Colonic mucosa (tissue), 4 donors: ENCODE results near the gene RAB3C. TPM values are rescaled to one million over a fixed set of nuclear protein-coding genes. Genes with fewer than 3 reads are reported as not detected.
"Not testable (repeated sequence)": the region's sequence is repeated elsewhere in the genome, so short reads cannot be mapped to it uniquely, and the experiment has no call there.

ENCODE experiments used
- DNase-seq: peaks from one replicate; pipeline ENCODE4 v3.0.0-alpha.2; 2020
- H3K27ac ChIP-seq: fragments of 200-600 bp; one replicate; pipeline ENCODE4 v1.8.0; 2021
- H3K27me3 ChIP-seq: fragments of 200-600 bp; one replicate; pipeline ENCODE4 v1.8.0; 2021
- H3K36me3 ChIP-seq: fragments of 200-600 bp; one replicate; pipeline ENCODE4 v1.8.0; 2021
- H3K4me1 ChIP-seq: fragments of 200-600 bp; one replicate; pipeline ENCODE4 v1.8.0; 2021; ENCODE audit warnings: mild to moderate bottlenecking
- H3K4me3 ChIP-seq: fragments of 200-600 bp; one replicate; pipeline ENCODE4 v1.8.0; 2021
- H3K9ac ChIP-seq, 2 donors: one replicate each; pipeline ENCODE4 v1.7.0; 2013; ENCODE audit warnings: control low read depth in 2 of 2, low read depth in 2 of 2, low read length in 2 of 2
- H3K9me3 ChIP-seq: fragments of 200-600 bp; one replicate; pipeline ENCODE4 v1.8.0; 2021
- CTCF ChIP-seq: fragments of 200-600 bp; IDR thresholded peaks from one replicate; pipeline ENCODE4 v1.8.0; 2022; ENCODE audit warnings: antibody characterized with exemption, mild to moderate bottlenecking
- intact Hi-C: fragments of 100-400 bp; cut with DNase I; formaldehyde crosslinking; loops from one replicate; pipeline ENCODE4 v1.14.1; 2022
- total RNA-seq, 2 donors: library from RNA; stranded (reverse); fragmentation: NEBNext Ultra II Directional in 1 of 2; extraction: Animal tissue kit (Norgen Biotek cat#: 25700) in 1 of 2; gene quantifications; one replicate each; pipeline ENCODE4 v1.2.1, GENCODE V29; 2021
- donor health status: healthy.
- donor health status: DM: no; HTN: no; CAD: no.
- donor health status: DM: no; HTN: no; CAD: no.

The RAB3C gene
- total RNA-seq, 2 donors from 2014 or later, result 1.1 to 1.2 TPM

- H3K4me3 ChIP-seq, result no peak overlapping the region
- H3K27me3 ChIP-seq, result no peaks in the 10 kb centered on the region
- no peak for DNase-seq
- intact Hi-C loops, result no loop called here
- H3K27ac ChIP-seq, result no peak overlapping the region
- no peak overlapping the region for H3K9ac ChIP-seq
- no peaks in the 10 kb centered on the region for H3K36me3 ChIP-seq
- no peaks in the 10 kb centered on the region for H3K4me1 ChIP-seq
- H3K9me3 ChIP-seq, result no peaks in the 10 kb centered on the region
- no peak for TF ChIP-seq CTCF
Measured at GRCh38 chr5:58706736-58707135, 123.9 kb downstream of the RAB3C start.

- intact Hi-C loops, result no loop called here
- H3K4me1 ChIP-seq, result no peaks in the 10 kb centered on the region
- no peak for DNase-seq
- no peak overlapping the region for H3K4me3 ChIP-seq
- H3K36me3 ChIP-seq, result no peaks in the 10 kb centered on the region
- no peak overlapping the region for H3K9ac ChIP-seq
- H3K9me3 ChIP-seq, result no peaks in the 10 kb centered on the region
- TF ChIP-seq CTCF, result no peak
- H3K27me3 ChIP-seq, result no peaks in the 10 kb centered on the region
- H3K27ac ChIP-seq, result no peak overlapping the region
Measured at GRCh38 chr5:58708456-58708855, 125.6 kb downstream of the RAB3C start.

- intact Hi-C loops, result not testable (repeated sequence)
Measured at GRCh38 chr5:58710425-58710824, 127.5 kb downstream of the RAB3C start.

GRCh38 chr5:58710871-58711270, 128.0 kb downstream of the RAB3C start:
- no peak for DNase-seq
- H3K4me3 ChIP-seq, result no peak overlapping the region
- H3K36me3 ChIP-seq, result no peaks in the 10 kb centered on the region
- H3K4me1 ChIP-seq, result no peaks in the 10 kb centered on the region
- intact Hi-C loops, result no loop called here
- no peaks in the 10 kb centered on the region for H3K9me3 ChIP-seq
- no peak for TF ChIP-seq CTCF
- H3K9ac ChIP-seq, result no peak overlapping the region
- H3K27me3 ChIP-seq, result no peaks in the 10 kb centered on the region
- H3K27ac ChIP-seq, result no peak overlapping the region

More at GRCh38 chr5:58710425-58710824, 127.5 kb downstream of the RAB3C start:
- not testable (repeated sequence) for H3K27ac ChIP-seq, H3K36me3 ChIP-seq, DNase-seq, H3K27me3 ChIP-seq, H3K9ac ChIP-seq, H3K4me3 ChIP-seq, H3K9me3 ChIP-seq, H3K4me1 ChIP-seq

- DNase-seq, result no peak
- H3K9me3 ChIP-seq, result no peaks in the 10 kb centered on the region
- H3K4me1 ChIP-seq, result no peaks in the 10 kb centered on the region
- no peak overlapping the region for H3K4me3 ChIP-seq
- no peak overlapping the region for H3K27ac ChIP-seq
- TF ChIP-seq CTCF, result no peak
- H3K9ac ChIP-seq, result no peak overlapping the region
- H3K36me3 ChIP-seq, result no peaks in the 10 kb centered on the region
- intact Hi-C loops, result no loop called here
- H3K27me3 ChIP-seq, result no peaks in the 10 kb centered on the region
Measured at GRCh38 chr5:58711965-58712364, 129.1 kb downstream of the RAB3C start.

GRCh38 chr5:58714046-58714445, 131.2 kb downstream of the RAB3C start:
- H3K4me1 ChIP-seq, result no peaks in the 10 kb centered on the region
- H3K27ac ChIP-seq, result no peak overlapping the region
- H3K9me3 ChIP-seq, result no peaks in the 10 kb centered on the region
- H3K36me3 ChIP-seq, result no peaks in the 10 kb centered on the region
- intact Hi-C loops, result no loop called here
- H3K9ac ChIP-seq, result no peak overlapping the region
- H3K4me3 ChIP-seq, result no peak overlapping the region
- H3K27me3 ChIP-seq, result no peaks in the 10 kb centered on the region
- no peak for DNase-seq
- no peak for TF ChIP-seq CTCF
